ENCODE data around the gene OAS1. TPM values are rescaled to one million over a fixed set of nuclear protein-coding genes. Genes with fewer than 3 reads are reported as not detected.

The OAS1 gene
- total and polyA plus RNA-seq, 2 donors (not counting 3 experiments of a cell fraction or from before 2014, with no cell fraction given) = 5.7 to 6.4 TPM

DNA sequence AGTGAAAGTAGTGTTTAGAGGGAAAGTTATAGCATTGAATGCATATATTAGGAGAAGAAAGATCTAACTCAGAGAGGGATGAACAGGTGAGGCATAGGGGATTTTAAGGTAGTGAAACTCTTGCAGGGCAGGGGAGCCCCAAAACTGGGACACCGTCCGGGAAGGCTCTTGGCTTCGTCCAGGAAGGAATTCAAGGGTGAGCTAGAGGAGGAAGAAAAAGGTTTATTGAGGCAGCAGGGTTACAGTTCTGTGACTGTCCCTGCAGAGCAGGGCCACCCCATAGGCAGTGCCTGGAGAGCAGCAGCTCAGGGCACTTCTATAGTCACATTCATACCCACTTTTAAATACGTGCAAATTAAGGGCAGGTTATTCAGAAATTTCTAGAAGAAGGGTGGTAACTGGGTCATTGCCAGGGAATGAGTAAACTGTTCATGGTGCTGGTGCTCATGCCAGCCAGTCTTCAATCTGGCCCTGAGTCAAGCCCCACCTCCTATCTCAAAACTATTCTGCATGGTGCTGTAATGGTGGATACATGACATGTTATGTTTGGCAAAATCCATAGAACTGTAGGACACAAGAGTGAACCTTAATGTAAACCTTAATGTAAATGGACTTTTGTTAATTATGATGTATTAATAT lies 1.2 kb upstream of the OAS1 start:
- Histone ChIP-seq H3K4me3 (replicated peaks in 1 of 3; ENCODE audit: insufficient read depth in 1 of 3, low read depth in 1 of 3, low read length in 3 of 3) (no peak overlapping the region), H3K9me1 (replicated peaks; ENCODE audit: control insufficient read depth, extremely low read depth, insufficient read depth, low read length) (no peaks in the 10 kb centered on the region), H3K79me2 (ENCODE audit: control insufficient read depth, insufficient read depth, low read length) (no peaks in the 10 kb centered on the region), H3K9me3 (replicated peaks; ENCODE audit: control insufficient read depth, insufficient read depth, low read length) (no peaks in the 10 kb centered on the region), H3K36me3 (ENCODE audit: control insufficient read depth in 2 of 2, extremely low read depth in 1 of 2, insufficient read depth in 2 of 2, low read length in 2 of 2) (no peaks in the 10 kb centered on the region), H4K20me1 (replicated peaks; ENCODE audit: control insufficient read depth, extremely low read depth, insufficient read depth, low read length) (no peaks in the 10 kb centered on the region), H2AFZ (ENCODE audit: low read depth, low read length) (no peak overlapping the region), H3K4me2 (ENCODE audit: insufficient read depth, low read length) (peak overlapping the region; percentile 8), H3K27me3 (ENCODE audit: control insufficient read depth in 2 of 2, insufficient read depth in 2 of 2, low read length in 2 of 2) (no peaks in the 10 kb centered on the region), H3K9ac (replicated peaks; ENCODE audit: extremely low read depth, insufficient read depth, low read length) (no peak overlapping the region), H3K4me1 (ENCODE audit: control insufficient read depth, extremely low read depth, insufficient read depth, low read length) (peaks cover 54% of the 10 kb centered on the region), H3K27ac (ENCODE audit: insufficient read depth, low read depth, low read length) (no peak overlapping the region)
- dilution Hi-C loops (cut with MboI; ENCODE audit: extremely low pct_ligation_motif_present, low sequenced_read_pairs) (no loop called here), intact Hi-C loops (cut with micrococcal nuclease) (loop anchor here (2.0 kb wide), 1 partner anchor 247 kb away; no protein-coding TSS in a partner anchor)
- ChIA-PET POLR2A (no interaction called here), CTCF (interaction anchor here (2.0 kb wide), 1 partner anchor 102 kb away, joined by 4 read pairs; no protein-coding TSS in a partner anchor)
- peak; percentile 62 for FAIRE-seq
- BruUV-seq (replicated peaks) = no TSS peak
- peak; percentile 15 for DNase-seq (ENCODE audit: low read depth, low spot score)
- TF ChIP-seq EZH2 (IDR thresholded peaks at IDR 0.05; ENCODE audit: borderline replicate concordance, low read depth, low read length, severe bottlenecking) = no peak
- TF ChIP-seq MYC (IDR thresholded peaks at IDR 0.05; ENCODE audit: low read depth, low read length) = no peak
- no peak for TF ChIP-seq POLR2AphosphoS5 (IDR thresholded peaks at IDR 0.05; ENCODE audit: insufficient read depth, low read depth, low read length)
- no peak for TF ChIP-seq POLR2A (IDR thresholded peaks at IDR 0.05; ENCODE audit: low read depth, low read length)
- no peak for TF ChIP-seq JUN (IDR thresholded peaks at IDR 0.05; ENCODE audit: borderline replicate concordance, insufficient read depth, insufficient read length, low read depth)
- TF ChIP-seq GATA2 (IDR thresholded peaks at IDR 0.05; ENCODE audit: insufficient read depth, insufficient read length, low read depth, low read length) = no peak
- TF ChIP-seq, protein P1, sequence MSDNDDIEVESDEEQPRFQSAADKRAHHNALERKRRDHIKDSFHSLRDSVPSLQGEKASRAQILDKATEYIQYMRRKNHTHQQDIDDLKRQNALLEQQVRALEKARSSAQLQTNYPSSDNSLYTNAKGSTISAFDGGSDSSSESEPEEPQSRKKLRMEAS (IDR thresholded peaks at IDR 0.05; ENCODE audit: insufficient read depth, insufficient read length) = no peak
- TF ChIP-seq, protein P2, sequence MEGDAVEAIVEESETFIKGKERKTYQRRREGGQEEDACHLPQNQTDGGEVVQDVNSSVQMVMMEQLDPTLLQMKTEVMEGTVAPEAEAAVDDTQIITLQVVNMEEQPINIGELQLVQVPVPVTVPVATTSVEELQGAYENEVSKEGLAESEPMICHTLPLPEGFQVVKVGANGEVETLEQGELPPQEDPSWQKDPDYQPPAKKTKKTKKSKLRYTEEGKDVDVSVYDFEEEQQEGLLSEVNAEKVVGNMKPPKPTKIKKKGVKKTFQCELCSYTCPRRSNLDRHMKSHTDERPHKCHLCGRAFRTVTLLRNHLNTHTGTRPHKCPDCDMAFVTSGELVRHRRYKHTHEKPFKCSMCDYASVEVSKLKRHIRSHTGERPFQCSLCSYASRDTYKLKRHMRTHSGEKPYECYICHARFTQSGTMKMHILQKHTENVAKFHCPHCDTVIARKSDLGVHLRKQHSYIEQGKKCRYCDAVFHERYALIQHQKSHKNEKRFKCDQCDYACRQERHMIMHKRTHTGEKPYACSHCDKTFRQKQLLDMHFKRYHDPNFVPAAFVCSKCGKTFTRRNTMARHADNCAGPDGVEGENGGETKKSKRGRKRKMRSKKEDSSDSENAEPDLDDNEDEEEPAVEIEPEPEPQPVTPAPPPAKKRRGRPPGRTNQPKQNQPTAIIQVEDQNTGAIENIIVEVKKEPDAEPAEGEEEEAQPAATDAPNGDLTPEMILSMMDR (IDR thresholded peaks at IDR 0.05; ENCODE audit: extremely low read depth in 1 of 2, insufficient read depth in 1 of 2, low read depth in 1 of 2, low read length in 2 of 2) = no peak

Data from endothelial cell of umbilical vein (primary cell).